ENCODE measurements around the gene AGAP5. TPM values are rescaled to one million over a fixed set of nuclear protein-coding genes. Genes with fewer than 3 reads are reported as not detected.
A peak's percentile ranks its signal among the peaks of the same experiment; 100 is the strongest.
"Not testable (repeated sequence)": the region's sequence is repeated elsewhere in the genome, so short reads cannot be mapped to it uniquely, and the experiment has no call there.

Gene AGAP5
- 10 to 100 TPM in 1 of 2 experiments, 1 to 10 TPM in 1; 9.8 to 12.3 TPM for total RNA-seq

DNA sequence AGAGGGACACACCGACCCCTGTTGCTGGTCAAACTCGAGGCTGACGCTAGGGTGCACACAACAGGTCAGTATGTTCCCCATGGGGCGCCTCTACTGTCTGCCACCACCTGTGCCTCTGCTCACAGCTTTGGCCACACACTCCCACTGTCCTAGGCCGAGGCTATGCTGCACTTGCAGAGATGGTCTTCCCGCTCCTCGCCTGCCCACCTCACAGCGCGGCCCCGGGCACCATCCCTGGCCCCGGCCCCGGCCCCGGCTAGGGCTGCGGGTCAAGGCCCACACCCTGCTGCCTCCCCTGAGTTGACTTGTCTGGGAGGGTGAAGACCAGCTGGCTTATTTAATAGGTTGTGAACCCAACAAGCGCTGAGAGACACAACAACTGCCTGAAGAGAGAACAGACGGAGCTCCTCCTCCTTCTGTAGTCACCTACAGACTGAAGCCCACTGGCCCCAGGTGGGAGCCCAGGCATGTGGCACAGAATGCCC lies at the start of gene AGAP5:
AGAP5 (minus strand) TSS at position 435 of the 485 bp plus-strand sequence; CDS start at position 81, 354 bp downstream.
- DNase-seq; H3K9me3 Mint-ChIP-seq (ENCODE audit: low read depth); H3K27ac Mint-ChIP-seq; H3K4me3 Mint-ChIP-seq; H3K27me3 Mint-ChIP-seq; H3K4me1 Mint-ChIP-seq; H3K36me3 Mint-ChIP-seq; CTCF ChIA-PET; ATAC-seq: not testable (repeated sequence)

DNA sequence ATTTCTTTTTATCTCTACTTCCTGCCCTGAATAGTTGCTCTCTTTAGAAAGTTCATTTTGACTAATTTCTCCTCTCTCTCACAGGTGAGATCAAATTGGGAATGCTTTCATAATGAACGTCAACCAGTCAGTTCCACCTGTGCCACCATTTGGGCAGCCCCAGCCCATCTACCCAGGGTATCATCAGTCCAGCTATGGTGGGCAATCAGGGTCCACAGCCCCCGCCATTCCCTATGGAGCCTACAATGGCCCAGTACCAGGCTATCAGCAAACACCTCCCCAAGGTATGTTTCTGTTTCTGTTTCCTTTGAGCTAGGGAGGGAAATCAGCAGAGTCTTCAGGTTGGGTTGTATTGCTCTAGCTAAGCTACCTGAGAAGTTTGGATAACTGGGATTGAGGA lies 48.8 kb upstream of the AGAP5 start:
- peaks cover 55% of the 10 kb centered on the region for H3K4me1 Mint-ChIP-seq
- H3K4me3 Mint-ChIP-seq: peak overlapping the region; percentile 62
- ATAC-seq (no peak), DNase-seq (no peak)
- CTCF ChIA-PET: interaction anchor here (0.7 to 4.4 kb wide), 2 partner anchors 16 to 24 kb away, joined by 4 to 18 read pairs; no protein-coding TSS in a partner anchor
- peak overlapping the region; percentile 67 for H3K27ac Mint-ChIP-seq
- no peaks in the 10 kb centered on the region for H3K9me3 Mint-ChIP-seq (ENCODE audit: low read depth)
- H3K27me3 Mint-ChIP-seq: no peaks in the 10 kb centered on the region
- peaks cover 31% of the 10 kb centered on the region for H3K36me3 Mint-ChIP-seq

DNA sequence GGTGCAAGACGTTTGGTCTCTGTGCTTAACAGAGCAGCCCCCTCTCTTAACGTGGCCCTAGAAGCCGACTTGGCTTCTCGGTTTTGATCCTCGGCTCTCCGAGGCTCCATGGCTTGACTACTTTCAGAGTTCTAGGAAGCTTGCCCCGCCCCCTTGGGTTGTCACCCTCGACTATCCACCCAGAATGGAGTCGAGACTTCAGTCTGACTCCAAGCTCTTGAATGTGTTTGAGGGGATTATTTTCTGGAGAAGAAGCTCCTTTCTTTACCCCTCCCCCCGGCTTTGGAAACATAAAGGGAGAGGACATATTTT lies 46.7 kb upstream of the AGAP5 start:
- Mint-ChIP-seq H3K9me3 (ENCODE audit: low read depth) (no peaks in the 10 kb centered on the region), H3K27me3 (no peaks in the 10 kb centered on the region), H3K36me3 (peaks cover 20% of the 10 kb centered on the region), H3K4me3 (peak overlapping the region; percentile 99), H3K27ac (peak overlapping the region; percentile 100), H3K4me1 (peaks cover 43% of the 10 kb centered on the region)
- peak; percentile 38 for ATAC-seq
- CTCF ChIA-PET: interaction anchor here (0.8 to 4.4 kb wide), 8 partner anchors 10 to 37 kb away, joined by 3 to 18 read pairs (median 4); partner anchors contain the start of gene CHCHD1
- DNase-seq: peak; percentile 78

DNA sequence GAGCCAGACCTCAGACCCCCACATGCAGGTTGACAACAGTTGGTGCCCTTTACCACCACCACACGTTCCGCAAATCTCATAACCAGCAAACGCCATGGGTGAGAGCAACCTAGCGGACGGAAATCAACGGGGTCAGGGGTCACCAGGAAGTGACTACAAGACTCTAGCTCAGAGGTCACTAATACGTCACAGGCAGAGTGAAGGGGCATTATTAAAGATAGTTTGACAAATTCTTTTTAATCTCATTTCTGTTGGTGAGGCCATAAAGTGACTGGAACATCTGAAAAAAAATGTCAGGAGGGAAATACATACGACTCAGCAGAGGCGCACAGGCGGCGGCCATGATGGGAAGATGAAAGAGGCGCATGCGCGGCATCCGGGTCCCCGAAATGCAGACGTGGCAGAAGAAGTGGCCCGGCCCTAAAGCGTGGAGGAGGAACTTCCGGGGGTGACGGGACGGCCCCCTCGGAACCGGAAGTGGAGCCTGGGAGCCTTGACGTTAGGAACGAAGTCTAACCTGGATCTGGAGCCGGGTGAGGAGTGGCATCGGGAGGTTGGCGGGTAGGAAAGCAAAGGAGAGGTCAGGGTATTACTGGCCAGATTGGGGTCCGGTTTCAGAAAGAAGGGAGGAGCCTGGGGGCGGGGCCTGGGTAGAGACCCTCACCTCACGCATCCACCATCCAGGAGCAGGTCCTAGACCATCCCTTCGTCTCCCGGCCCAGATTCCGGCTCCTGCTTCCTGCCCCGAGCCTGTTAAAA lies 46.2 kb upstream of the AGAP5 start, which contains the start of gene SEC24C:
SEC24C (plus strand) TSS at position 468 of the 759 bp plus-strand sequence. CDS start 2,461 bp downstream, outside the sequence.
- CTCF ChIA-PET: interaction anchor here (0.7 to 4.4 kb wide), 13 partner anchors 9 to 38 kb away, joined by 3 to 18 read pairs (median 4); partner anchors contain the start of gene CHCHD1
- H3K36me3 Mint-ChIP-seq: peaks cover 18% of the 10 kb centered on the region
- no peaks in the 10 kb centered on the region for H3K27me3 Mint-ChIP-seq
- H3K9me3 Mint-ChIP-seq (ENCODE audit: low read depth): no peaks in the 10 kb centered on the region
- DNase-seq (peak; percentile 98), ATAC-seq (peak; percentile 95)
- H3K4me1 Mint-ChIP-seq: peaks cover 40% of the 10 kb centered on the region
- H3K4me3 Mint-ChIP-seq: peak within 1 kb of the TSS; percentile 99
- H3K27ac Mint-ChIP-seq: peak within 1 kb of the TSS; percentile 100

DNA sequence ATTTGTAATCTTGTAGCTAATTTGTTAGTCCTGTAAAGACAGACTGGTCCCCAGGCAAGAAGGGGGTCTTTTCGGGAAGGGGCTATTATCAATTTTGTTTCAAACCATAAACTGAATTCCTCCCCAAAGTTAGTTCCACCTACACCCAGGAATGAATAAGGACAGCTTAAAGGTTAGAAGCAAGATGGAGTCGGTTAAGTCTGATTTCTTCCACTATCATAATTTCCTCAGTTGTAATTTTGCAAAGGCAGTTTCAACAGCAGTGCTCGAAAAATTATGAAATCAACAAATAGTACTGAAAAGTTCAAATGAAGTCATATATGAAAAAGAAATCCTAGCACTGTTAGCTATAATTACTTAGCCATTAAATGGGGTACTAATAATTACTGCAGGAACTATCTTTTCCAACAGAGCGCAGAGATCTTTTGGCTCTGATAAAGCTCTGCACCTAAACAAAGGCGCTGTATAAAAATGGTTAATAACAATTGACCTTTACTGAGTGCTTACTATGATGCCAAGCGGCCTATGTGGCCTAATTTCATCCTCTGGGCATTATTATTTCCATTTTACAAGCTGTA lies 45.5 kb upstream of the AGAP5 start:
- CTCF ChIA-PET: interaction anchor here (0.6 to 4.4 kb wide), 9 partner anchors 8 to 38 kb away, joined by 3 to 18 read pairs (median 3); partner anchors contain the start of gene CHCHD1
- H3K4me1 Mint-ChIP-seq: peaks cover 36% of the 10 kb centered on the region
- peak overlapping the region; percentile 100 for H3K27ac Mint-ChIP-seq
- no peaks in the 10 kb centered on the region for H3K27me3 Mint-ChIP-seq
- DNase-seq: no peak
- H3K36me3 Mint-ChIP-seq: peaks cover 15% of the 10 kb centered on the region
- H3K4me3 Mint-ChIP-seq: peak overlapping the region; percentile 99
- H3K9me3 Mint-ChIP-seq (ENCODE audit: low read depth): no peaks in the 10 kb centered on the region
- no peak for ATAC-seq

DNA sequence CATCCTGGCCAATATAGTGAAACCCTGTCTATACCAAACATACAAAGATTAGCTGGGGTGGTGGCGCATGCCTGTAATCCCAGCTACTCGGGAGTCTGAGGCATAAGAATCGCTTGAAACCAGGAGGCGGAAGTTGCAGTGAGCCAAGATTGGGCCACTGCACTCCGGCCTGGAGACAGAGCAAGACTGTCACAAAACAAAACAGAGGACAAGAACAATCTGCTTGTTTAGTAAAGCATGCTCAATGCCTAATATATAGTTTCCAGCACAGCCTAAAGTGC lies 44.5 kb upstream of the AGAP5 start:
- H3K27me3 Mint-ChIP-seq: no peaks in the 10 kb centered on the region
- H3K36me3 Mint-ChIP-seq: peaks cover 12% of the 10 kb centered on the region
- no peak overlapping the region for H3K4me3 Mint-ChIP-seq
- H3K27ac Mint-ChIP-seq: peak overlapping the region; percentile 100
- CTCF ChIA-PET: interaction anchor here (1.2 to 4.4 kb wide), 2 partner anchors 8 to 12 kb away, joined by 4 to 18 read pairs; no protein-coding TSS in a partner anchor
- no peaks in the 10 kb centered on the region for H3K9me3 Mint-ChIP-seq (ENCODE audit: low read depth)
- peaks cover 36% of the 10 kb centered on the region for H3K4me1 Mint-ChIP-seq
- ATAC-seq: no peak
- no peak for DNase-seq

DNA sequence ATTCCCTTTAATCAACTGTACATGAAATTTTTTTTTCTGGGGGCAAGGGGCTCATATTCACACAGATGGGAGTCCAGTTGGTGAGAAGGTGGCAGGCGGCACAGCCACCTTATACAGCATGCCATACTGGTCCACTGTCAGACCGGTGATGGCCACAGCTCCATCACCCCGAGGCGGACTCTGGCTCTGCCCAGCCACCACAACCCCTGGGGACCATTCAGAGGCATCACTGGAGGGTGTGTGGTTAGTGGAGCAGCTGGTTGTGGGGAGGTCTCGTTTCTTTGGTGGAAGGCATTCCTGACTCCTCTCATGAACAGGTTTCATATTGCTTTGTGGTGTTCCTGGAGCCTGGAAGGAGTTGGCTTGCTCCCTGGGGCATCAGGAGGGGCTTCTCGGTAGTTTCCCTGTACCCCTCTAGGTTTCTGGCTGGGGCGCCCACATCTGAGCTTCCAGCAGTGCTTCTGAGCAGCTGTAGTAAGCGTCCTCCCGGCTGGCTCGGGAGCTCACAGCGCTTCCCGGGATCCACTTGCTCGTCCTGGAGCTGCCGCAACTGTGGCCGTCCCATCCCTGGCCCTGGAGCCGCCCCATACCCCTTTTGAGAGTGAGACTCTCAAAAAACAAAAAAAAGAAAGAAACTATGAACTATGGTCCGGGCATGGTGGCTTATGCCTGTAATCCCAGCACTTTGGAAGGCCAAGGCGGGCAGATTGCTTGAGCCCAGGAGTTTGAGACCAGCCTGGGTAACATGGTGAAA lies 42.8 kb upstream of the AGAP5 start:
- H3K9me3 Mint-ChIP-seq (ENCODE audit: low read depth); DNase-seq; H3K36me3 Mint-ChIP-seq; H3K27ac Mint-ChIP-seq; ATAC-seq; H3K27me3 Mint-ChIP-seq; H3K4me3 Mint-ChIP-seq; CTCF ChIA-PET: not testable (repeated sequence)
- H3K4me1 Mint-ChIP-seq: peaks cover 26% of the 10 kb centered on the region

DNA sequence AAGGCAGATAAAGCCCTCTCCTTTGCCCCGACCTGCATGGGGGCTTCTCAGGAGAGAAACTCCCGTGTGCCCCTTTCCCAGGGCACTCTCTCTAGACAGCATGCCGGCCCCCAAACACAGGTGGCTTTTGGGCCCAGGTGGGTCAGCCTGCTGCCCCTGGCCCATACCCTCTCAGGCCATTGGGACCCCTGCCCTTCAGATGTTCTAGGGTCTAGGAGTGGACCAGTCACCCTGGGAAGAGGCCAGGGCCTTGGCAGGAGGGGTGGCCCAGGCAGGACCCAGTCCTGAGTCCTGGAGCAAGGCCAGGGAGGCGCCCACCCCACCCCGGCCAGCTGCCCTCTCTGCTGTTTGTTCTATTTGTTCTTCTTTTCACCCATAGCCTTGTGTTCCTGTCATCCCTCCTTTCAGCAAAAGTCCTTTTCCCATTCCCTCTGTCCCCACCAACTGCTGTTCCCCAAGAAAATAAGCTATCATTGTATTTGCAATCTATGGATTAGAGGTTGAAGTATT lies 36.9 kb upstream of the AGAP5 start:
- CTCF ChIA-PET: interaction anchor here (1.0 to 1.1 kb wide), 2 partner anchors 9 kb away, joined by 4 read pairs; partner anchors contain the start of gene SEC24C
- Mint-ChIP-seq H3K27me3 (no peaks in the 10 kb centered on the region), H3K27ac (no peak overlapping the region), H3K9me3 (ENCODE audit: low read depth) (no peaks in the 10 kb centered on the region), H3K4me3 (no peak overlapping the region), H3K4me1 (peaks cover 7% of the 10 kb centered on the region), H3K36me3 (peaks cover 6% of the 10 kb centered on the region)
- no peak for DNase-seq
- ATAC-seq: no peak

DNA sequence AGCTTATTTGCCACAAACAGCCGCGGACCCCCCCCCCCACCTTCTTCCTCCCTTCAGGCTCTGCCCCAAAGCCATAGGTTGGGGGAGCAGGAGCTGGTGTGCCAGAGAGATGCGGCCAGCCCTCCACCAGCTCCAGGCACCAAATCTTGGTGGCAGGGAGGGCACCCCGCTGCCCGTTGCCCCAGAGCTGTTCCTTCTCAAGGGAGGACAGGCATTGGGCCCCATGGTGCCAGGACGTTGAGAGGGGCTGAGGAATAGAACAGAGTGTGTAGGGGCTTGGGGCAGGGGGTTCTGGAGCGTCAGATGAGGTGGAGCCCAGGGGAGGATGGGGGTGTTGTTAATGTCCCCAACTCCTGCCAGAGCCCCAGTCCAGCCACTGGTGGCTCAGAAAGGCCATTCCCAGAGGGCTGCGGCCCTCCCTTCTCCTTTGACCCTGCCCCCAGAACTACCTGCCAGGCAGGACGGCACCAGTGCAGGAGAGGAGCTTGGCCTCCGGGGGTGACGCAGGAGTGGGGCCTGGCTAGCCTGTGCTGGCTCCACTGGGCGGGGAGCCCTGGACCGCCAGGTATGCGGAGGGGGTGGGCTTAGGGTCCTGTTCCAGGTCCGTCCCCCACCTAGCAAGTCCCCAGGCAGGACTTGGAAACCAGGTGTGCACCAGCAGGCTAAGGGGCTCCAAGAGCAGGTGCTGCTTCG lies 36.3 kb upstream of the AGAP5 start:
- Mint-ChIP-seq H3K4me1 (peaks cover 11% of the 10 kb centered on the region), H3K4me3 (no peak overlapping the region), H3K27me3 (no peaks in the 10 kb centered on the region), H3K27ac (no peak overlapping the region), H3K9me3 (ENCODE audit: low read depth) (no peaks in the 10 kb centered on the region), H3K36me3 (peaks cover 8% of the 10 kb centered on the region)
- ATAC-seq: no peak
- CTCF ChIA-PET: interaction anchor here (1.1 to 1.2 kb wide), 2 partner anchors 8 to 10 kb away, joined by 4 read pairs; partner anchors contain the start of gene SEC24C
- no peak for DNase-seq

DNA sequence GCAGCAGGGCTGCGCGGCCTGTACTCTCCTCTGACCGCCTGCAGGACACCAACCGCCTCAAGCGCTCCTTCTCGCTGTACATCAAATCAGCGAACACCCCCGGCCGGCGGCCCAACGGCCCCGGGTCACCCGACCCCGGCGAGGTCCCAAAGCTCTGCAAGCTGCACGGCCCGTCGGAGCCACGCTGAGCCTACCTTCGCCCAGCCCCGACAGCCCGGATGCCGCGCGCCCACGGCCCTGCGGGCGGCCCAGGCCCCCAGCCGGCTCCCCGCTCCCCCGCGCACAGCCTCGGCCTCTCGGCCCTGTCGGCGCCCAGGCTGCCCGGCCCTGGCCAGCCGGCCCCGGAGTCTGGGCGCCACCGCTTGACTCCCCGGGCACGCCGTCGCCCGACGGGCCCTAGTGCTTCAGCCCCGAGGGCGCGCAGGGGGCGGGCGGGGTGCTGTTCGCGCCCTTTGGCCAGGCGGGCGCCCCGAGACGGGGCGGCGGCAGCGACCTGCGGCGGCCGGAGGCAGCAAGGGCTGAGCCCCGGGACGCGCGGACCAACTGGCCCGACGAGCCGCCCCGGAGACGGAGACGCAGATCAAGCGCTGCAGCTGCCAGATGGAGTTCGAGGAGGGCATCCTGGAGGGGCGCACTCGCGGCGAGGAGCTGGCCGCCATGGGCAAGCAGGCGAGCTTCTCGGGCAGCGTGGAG lies 35.2 kb upstream of the AGAP5 start:
- no peak overlapping the region for H3K4me3 Mint-ChIP-seq
- no peak overlapping the region for H3K27ac Mint-ChIP-seq
- no peaks in the 10 kb centered on the region for H3K9me3 Mint-ChIP-seq (ENCODE audit: low read depth)
- H3K4me1 Mint-ChIP-seq: peaks cover 12% of the 10 kb centered on the region
- peaks cover 8% of the 10 kb centered on the region for H3K36me3 Mint-ChIP-seq
- CTCF ChIA-PET: interaction anchor here (1.2 kb wide), 1 partner anchor 9 kb away, joined by 4 read pairs; no protein-coding TSS in a partner anchor
- ATAC-seq: no peak
- DNase-seq: no peak
- no peaks in the 10 kb centered on the region for H3K27me3 Mint-ChIP-seq

DNA sequence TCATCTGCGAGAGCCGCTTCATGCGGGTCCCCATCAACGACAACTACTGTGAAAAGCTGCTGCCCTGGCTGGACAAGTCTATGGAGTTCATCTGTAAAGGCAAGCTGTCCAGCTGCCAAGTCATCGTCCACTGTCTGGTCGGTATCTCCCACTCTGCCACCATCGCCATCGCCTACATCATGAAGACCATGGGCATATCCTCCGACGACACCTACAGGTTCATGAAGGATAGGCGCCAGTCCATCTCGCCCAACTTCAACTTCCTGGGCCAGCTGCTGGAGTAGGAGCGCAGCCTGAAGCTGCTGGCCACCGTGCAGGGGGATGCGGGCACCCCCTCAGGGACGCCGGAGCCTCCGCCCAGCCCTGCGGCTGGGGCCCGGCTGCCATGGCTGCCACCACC lies 34.5 kb upstream of the AGAP5 start:
- no peak for DNase-seq
- peak overlapping the region; percentile 50 for H3K27ac Mint-ChIP-seq
- peaks cover 15% of the 10 kb centered on the region for H3K4me1 Mint-ChIP-seq
- no peak for ATAC-seq
- CTCF ChIA-PET: interaction anchor here (3.2 kb wide), 1 partner anchor 12 kb away, joined by 18 read pairs; the partner anchor contains the start of gene SEC24C
- no peaks in the 10 kb centered on the region for H3K27me3 Mint-ChIP-seq
- H3K9me3 Mint-ChIP-seq (ENCODE audit: low read depth): no peaks in the 10 kb centered on the region
- H3K4me3 Mint-ChIP-seq: peak overlapping the region; percentile 23
- H3K36me3 Mint-ChIP-seq: peaks cover 10% of the 10 kb centered on the region

All from activated CD8-positive, alpha-beta memory T cell treated with anti-CD3 and anti-CD28 coated beads, Interleukin-2, amount 10 ng/mL, durations not matched to agents 7 days and 5 days (primary cell).